D721Med (cell line): ENCODE measurements around the gene STT3A.

Experiments
- DNase-seq: peaks from one replicate; pipeline ENCODE4 v3.0.0; 2011; ENCODE audit warnings: low spot score; ENCODE audit not compliant: insufficient read length
- FAIRE-seq: peaks from 2 replicates; lab custom pipeline; 2011; peaks lifted over from hg19 to GRCh38; lab: Jason Lieb, UNC
- TF ChIP-seq, protein P1 (sequence below): IDR thresholded peaks from 2 replicates; pipeline ENCODE4 v1.5.1; 2012; ENCODE audit warnings: mild to moderate bottlenecking, control low read depth; ENCODE audit not compliant: insufficient read depth; ENCODE audit errors: missing control alignments

Gene STT3A

DNA sequence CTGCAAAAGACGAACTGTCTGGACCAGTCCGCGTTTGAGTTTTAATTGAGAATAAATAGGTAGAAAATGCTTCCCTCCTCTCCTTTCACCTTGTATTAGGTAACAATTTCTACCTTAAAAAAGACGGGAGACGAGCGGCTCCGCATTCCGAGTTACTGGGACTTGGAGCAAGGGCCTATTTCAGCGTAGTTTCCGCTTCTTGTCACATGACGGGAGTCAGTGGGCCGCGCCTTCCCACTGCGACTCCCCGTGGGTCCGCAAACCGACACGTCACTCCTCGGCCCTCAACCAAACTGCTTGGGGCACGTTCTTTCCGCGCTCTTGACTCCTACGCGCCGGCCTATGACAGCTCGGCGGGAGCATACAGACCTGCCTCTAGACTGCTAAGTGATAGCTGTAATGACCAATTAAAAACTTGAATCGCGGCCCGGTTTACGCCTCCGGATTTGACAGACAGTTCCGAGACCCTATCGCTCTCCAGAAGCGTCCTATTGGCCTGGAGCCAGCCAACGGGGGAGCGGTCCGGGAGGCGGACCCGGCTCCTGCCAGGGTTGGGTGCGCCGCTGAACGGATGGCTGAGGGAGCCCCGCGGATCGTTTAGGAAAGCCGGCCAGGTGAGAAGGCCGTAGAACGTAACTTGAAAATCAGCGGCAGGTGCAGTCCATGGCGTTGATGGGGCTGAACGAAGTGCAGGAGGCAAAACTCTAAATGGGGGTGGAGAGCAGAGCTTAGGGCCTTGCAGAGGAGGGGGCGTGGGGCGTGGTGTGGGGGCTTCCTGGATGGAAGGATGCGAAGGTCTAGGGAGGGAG is at the start of gene STT3A:
Gene STT3A (plus strand): TSS at position 548 of the 809 bp plus-strand sequence. CDS start 3,064 bp downstream, outside the sequence.
- TF ChIP-seq, protein P1, sequence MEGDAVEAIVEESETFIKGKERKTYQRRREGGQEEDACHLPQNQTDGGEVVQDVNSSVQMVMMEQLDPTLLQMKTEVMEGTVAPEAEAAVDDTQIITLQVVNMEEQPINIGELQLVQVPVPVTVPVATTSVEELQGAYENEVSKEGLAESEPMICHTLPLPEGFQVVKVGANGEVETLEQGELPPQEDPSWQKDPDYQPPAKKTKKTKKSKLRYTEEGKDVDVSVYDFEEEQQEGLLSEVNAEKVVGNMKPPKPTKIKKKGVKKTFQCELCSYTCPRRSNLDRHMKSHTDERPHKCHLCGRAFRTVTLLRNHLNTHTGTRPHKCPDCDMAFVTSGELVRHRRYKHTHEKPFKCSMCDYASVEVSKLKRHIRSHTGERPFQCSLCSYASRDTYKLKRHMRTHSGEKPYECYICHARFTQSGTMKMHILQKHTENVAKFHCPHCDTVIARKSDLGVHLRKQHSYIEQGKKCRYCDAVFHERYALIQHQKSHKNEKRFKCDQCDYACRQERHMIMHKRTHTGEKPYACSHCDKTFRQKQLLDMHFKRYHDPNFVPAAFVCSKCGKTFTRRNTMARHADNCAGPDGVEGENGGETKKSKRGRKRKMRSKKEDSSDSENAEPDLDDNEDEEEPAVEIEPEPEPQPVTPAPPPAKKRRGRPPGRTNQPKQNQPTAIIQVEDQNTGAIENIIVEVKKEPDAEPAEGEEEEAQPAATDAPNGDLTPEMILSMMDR = no peak
- peak; percentile 86 for FAIRE-seq

DNA sequence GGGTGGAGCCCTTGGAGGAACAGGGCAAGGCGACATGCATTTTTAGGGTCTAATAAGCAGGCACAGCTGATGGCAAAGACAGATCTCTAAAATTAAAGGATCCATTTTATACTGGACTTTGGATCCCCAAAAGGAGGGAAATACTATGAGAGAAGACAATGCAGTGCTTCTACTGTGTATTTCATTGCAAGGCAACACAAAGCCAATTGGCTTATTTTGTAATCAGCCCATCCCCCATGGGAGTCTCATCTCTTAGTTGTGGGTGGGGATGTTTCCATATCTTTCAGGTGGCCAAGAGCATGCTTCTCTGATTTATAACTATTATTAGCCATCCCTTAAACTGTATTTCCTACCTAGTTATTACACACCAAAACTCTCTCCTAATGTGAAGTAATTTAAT is 41.9 kb upstream of the STT3A start:
- TF ChIP-seq, protein P1 = no peak
- no peak for DNase-seq
- FAIRE-seq = no peak

More for the DNA sequence above, at the start of gene STT3A:
- DNase-seq = peak; percentile 75

DNA sequence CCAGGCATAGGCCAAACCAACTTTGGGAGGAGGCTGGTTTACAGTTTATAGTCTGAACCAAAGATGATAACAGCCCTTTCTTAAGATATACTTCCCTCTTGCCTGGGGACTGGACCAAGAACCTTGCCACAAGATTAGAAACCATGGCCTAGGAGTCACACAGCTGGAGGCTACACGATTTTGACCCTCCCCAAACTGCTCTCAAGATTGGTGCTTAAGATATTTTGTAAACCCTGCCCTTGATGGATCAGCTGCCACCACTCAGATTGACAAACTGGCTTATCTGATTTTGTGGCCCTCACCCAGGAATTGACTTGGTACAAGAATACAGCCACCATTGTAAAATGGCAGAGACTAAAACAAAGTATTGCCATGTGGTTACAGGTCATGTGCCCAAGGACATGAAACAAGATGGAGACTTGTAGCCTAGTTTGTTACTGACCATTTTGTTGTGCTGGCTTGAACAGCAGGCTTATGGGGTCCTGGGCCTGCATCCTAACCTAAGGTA is 40.8 kb upstream of the STT3A start:
- no peak for DNase-seq
- TF ChIP-seq, protein P1 = no peak
- no peak for FAIRE-seq

DNA sequence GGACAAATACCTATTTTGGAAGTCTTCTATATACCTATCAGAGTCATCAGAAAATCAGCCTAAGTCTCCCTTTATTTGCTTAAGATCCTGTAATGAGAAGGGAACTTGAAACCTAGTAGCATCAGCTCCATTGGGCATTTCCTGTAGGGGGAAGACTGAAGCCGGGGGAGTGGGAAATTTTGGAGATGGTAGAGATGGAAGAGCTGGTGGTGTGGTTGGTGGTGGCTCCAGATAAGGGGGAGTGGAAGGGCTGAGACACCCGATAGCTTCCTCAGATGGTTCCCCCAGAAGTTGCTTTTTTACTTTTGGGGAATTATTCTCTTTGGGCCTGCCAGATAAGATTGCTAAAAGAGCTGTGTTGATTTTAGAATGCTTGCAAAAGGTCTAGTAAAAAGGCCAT is 39.7 kb upstream of the STT3A start:
- TF ChIP-seq, protein P1 = no peak
- no peak for DNase-seq
- no peak for FAIRE-seq

DNA sequence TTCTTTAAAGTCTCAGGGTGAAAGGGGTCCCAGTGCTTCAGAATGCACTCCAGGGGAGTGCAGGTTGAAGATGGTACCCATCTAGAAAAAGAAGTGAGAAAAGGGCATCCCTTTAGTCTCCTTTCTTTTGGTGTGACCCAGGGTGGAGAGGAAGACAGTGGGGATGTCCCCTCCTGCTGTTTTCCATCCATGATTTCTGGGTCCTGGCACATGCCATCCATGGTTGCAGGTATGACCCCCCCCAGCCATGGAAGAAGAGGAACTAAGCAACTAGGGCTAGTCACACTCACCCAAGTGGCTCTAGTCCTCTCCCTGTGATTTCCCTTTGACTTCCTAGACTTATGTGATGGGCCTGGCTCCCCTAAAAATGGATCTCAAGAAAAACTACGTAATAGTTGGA is 39.3 kb upstream of the STT3A start:
- no peak for DNase-seq
- TF ChIP-seq, protein P1 = no peak
- no peak for FAIRE-seq

DNA sequence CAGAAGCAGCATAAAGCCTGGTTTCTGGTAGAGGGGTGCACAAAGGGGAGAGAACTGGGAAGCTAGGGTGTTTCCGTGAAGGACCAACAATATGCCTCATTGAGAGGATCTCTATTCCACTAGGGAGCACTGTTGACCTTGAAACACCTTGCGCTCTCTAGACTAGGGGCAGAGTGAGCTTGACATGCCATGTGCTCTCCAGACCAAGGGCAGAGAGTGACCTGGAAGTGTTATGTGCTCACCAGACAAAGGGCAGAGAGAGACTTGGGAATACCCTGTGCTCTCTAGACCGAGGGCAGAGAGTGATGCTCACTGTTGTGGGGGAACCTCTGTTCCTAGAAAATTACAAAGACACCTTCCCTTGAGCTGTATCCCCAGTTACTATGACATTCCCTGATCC is 38.6 kb upstream of the STT3A start:
- no peak for DNase-seq
- FAIRE-seq = no peak
- TF ChIP-seq, protein P1 = no peak

DNA sequence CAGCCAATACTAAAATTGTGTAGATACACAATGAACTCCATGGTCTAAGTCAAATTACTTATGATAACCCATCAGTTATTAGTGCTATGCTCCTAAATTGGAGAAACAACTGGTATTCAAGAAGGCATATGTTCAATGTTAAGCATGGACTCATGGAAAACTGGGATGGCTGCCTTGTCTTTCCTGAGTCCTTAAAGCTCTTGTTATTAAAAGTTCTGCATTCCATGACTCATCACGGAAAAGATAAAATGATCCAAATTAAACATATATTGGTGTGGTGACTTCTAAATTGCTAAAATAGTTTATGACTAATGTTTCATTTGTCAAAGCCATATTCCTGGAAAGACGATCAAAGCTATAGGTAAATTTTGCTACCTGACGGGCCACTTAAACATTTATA is 32.8 kb upstream of the STT3A start:
- FAIRE-seq (no peak), DNase-seq (no peak)
- TF ChIP-seq, protein P1 = no peak
